ENCODE measurements around the gene FAT2.

FAT2 gene

GRCh38 chr5:151551985-151552384, 39.1 kb downstream of the FAT2 start:
- DNase-seq = no peak

DNA sequence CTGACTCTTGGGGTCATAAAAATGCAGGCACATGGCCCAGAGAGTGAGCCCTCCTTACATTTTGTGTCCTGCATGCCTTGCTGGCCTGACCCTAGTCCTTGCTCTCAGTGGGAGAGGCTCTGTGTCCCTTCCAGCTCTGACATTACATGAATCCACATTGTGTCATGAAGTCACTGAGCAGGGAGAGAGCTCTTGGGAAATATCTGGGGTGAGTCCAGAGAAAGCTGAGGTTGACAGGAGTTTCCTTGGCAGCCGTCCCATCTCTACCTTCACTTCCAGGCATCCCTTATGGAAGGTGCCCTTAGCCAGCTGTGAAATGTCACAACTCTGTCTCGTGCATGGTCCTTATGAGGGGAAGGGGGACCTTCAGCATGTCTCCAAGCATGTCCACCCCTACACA, 41.0 kb downstream of the FAT2 start:
- no peak for DNase-seq

DNA sequence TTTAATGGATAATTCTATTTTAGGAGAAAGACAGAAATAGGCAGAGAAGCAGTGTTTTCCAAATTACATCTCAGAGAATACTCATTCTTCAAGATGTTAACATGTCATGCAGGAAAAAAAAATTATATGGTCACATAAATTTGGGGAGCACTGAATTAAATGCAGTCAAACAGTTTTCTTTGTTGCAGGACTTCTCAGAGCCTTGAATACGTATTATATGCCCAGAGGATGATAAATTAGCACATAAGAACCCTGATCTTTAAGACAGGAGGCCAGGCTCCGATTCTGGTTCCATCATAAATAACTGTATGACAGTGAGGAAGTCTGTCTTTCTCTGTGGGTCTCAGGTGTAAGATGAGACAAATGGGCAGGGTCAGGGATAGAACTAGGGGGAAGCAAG, 41.4 kb downstream of the FAT2 start:
- no peak for DNase-seq

GRCh38 chr5:151547364-151547763, 43.8 kb downstream of the FAT2 start:
- no peak for DNase-seq

GRCh38 chr5:151541571-151541970, 49.6 kb downstream of the FAT2 start:
- no peak for DNase-seq
